ENCODE data around the gene TOP1.

TOP1 gene

GRCh38 chr20:41172296-41173140 is 143.9 kb downstream of the TOP1 start:
- H3K4me3 ChIP-seq (ENCODE audit: low read length) = no peak overlapping the region
- H3K36me3 ChIP-seq (ENCODE audit: insufficient read depth, low read depth, low read length) = peaks cover 96% of the 10 kb centered on the region
- no peak overlapping the region for H3K9ac ChIP-seq (ENCODE audit: low read depth, low read length)
- H3K4me1 ChIP-seq (ENCODE audit: insufficient read depth, low read length) = peaks cover 3% of the 10 kb centered on the region; the same call in 1 of the 2 replicates
- no peak overlapping the region for H3K27ac ChIP-seq (ENCODE audit: low read length)
- no peaks in the 10 kb centered on the region for H3K27me3 ChIP-seq (ENCODE audit: insufficient read depth, low read length)
- H3K9me3 ChIP-seq (ENCODE audit: insufficient read depth, low read depth, low read length) = no peaks in the 10 kb centered on the region

GRCh38 chr20:41173161-41173721 is 144.6 kb downstream of the TOP1 start:
- no peaks in the 10 kb centered on the region for H3K9me3 ChIP-seq (ENCODE audit: insufficient read depth, low read depth, low read length)
- no peaks in the 10 kb centered on the region for H3K27me3 ChIP-seq (ENCODE audit: insufficient read depth, low read length)
- H3K36me3 ChIP-seq (ENCODE audit: insufficient read depth, low read depth, low read length) = peaks cover 96% of the 10 kb centered on the region
- no peak overlapping the region for H3K4me3 ChIP-seq (ENCODE audit: low read length)
- H3K9ac ChIP-seq (ENCODE audit: low read depth, low read length) = no peak overlapping the region
- H3K27ac ChIP-seq (ENCODE audit: low read length) = no peak overlapping the region
- peaks cover 3% of the 10 kb centered on the region; the same call in 1 of the 2 replicates for H3K4me1 ChIP-seq (ENCODE audit: insufficient read depth, low read length)

GRCh38 chr20:41173791-41174341 is 145.2 kb downstream of the TOP1 start:
- Histone ChIP-seq H3K27me3 (ENCODE audit: insufficient read depth, low read length) (no peaks in the 10 kb centered on the region), H3K27ac (ENCODE audit: low read length) (no peak overlapping the region), H3K4me1 (ENCODE audit: insufficient read depth, low read length) (peaks cover 3% of the 10 kb centered on the region; the same call in 1 of the 2 replicates), H3K9me3 (ENCODE audit: insufficient read depth, low read depth, low read length) (no peaks in the 10 kb centered on the region), H3K4me3 (ENCODE audit: low read length) (no peak overlapping the region), H3K9ac (ENCODE audit: low read depth, low read length) (no peak overlapping the region), H3K36me3 (ENCODE audit: insufficient read depth, low read depth, low read length) (peaks cover 90% of the 10 kb centered on the region)

All from iPS-20b (cell line).